ENCODE results near the gene CFAP210. TPM values are rescaled to one million over a fixed set of nuclear protein-coding genes. Genes with fewer than 3 reads are reported as not detected.

The CFAP210 gene
- total RNA-seq, 4 donors from 2014 or later: not detected

DNA sequence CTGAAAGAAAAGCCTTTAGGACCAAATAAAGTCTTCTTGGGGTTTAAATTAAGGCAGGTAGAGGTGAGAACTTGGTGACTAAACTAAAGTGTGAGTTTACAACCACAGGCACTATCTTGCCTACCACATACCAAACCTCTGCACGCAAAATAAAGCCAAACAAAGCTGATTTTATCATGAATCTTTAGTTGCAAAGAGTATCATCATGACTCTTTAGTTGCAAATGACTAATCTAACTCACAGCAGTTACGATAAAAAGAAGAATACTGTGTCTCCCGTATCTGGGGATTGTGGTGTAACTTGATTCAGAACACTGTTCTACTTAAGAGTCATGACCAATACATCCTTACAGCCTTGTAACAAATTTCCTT is 11.2 kb downstream of the CFAP210 start:
- DNase-seq (ENCODE audit: low spot score in 2 of 2): no peak
- no peak overlapping the region for H3K4me3 ChIP-seq (ENCODE audit: low read depth, poor library complexity, severe bottlenecking)
- WGBS, 2 donors: 50 to 62% methylated on average over 3 of the region's 3 CpGs
- TF ChIP-seq CTCF (IDR thresholded peaks at IDR 0.05): no peak
- no peak for TF ChIP-seq POLR2A (IDR thresholded peaks at IDR 0.05)
- intact Hi-C loops (cut with DNase I; ENCODE audit: low total_unique reads): no loop called here

DNA sequence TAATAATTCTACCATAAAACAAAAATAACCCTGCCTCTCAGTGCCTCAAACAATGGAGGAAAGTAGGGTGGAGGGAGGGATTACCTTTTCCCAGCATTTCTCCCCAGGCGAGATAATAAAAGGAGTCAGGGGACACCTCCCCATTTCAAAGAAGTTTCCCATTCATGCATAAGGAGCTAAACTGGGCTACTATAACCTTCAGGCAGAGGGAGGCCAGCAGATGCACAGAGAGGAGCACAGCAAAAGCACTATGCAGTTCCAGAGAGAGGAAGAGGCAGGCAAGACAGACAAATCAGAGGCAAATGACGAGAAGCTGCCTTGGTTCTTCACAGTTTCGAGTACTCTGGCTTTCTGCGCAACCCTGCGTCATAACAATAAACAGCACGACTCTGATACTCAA is 17.4 kb downstream of the CFAP210 start:
- DNase-seq (ENCODE audit: low spot score in 2 of 2): no peak
- intact Hi-C loops (cut with DNase I; ENCODE audit: low total_unique reads): no loop called here
- TF ChIP-seq POLR2A (IDR thresholded peaks at IDR 0.05) (no peak), CTCF (IDR thresholded peaks at IDR 0.05) (no peak)
- H3K4me3 ChIP-seq (ENCODE audit: low read depth, poor library complexity, severe bottlenecking): no peak overlapping the region
- WGBS, 2 donors: 89 to 91% methylated on average over 6 of the region's 6 CpGs

- 61 to 68% methylated on average over 3 of the region's 3 CpGs for WGBS, 2 donors
- TF ChIP-seq POLR2A (IDR thresholded peaks at IDR 0.05): no peak
- intact Hi-C loops (cut with DNase I; ENCODE audit: low total_unique reads): no loop called here
- no peak for DNase-seq (ENCODE audit: low spot score in 2 of 2)
- no peak overlapping the region for H3K4me3 ChIP-seq (ENCODE audit: low read depth, poor library complexity, severe bottlenecking)
Measured at GRCh38 chr2:169676357-169676756, 17.8 kb downstream of the CFAP210 start.

- no peak overlapping the region for H3K4me3 ChIP-seq (ENCODE audit: low read depth, poor library complexity, severe bottlenecking)
- intact Hi-C loops (cut with DNase I; ENCODE audit: low total_unique reads): no loop called here
- TF ChIP-seq POLR2A (IDR thresholded peaks at IDR 0.05): no peak
- no peak for DNase-seq (ENCODE audit: low spot score in 2 of 2)
- WGBS, 2 donors: 67 to 78% methylated on average over 2 of the region's 2 CpGs
Measured at GRCh38 chr2:169673921-169674320, 20.3 kb downstream of the CFAP210 start.

DNA sequence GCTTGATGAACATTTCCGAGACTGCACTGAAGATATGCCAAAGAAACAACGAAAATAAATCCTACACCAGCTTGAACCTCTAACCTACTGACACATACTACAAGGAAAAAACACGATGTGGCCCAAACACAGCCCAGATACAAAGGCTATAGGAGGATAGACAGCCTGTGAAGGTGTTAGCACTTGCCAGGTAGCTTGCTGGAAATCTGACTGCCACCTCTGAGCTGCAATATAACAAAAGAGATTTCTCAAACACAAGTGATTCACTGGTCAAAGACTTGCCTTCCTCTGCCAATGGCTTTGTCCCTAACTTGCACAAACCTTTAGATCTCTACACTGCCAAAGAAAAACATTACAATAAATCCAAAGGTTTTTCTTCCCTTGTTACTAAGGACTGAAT is 21.1 kb downstream of the CFAP210 start:
- WGBS, 2 donors: 75 to 79% methylated on average over 3 of the region's 3 CpGs
- H3K4me3 ChIP-seq (ENCODE audit: low read depth, poor library complexity, severe bottlenecking): no peak overlapping the region
- TF ChIP-seq CTCF (IDR thresholded peaks at IDR 0.05) (no peak), POLR2A (IDR thresholded peaks at IDR 0.05) (no peak)
- intact Hi-C loops (cut with DNase I; ENCODE audit: low total_unique reads): no loop called here
- no peak for DNase-seq (ENCODE audit: low spot score in 2 of 2)

- WGBS, 2 donors: 82 to 88% methylated on average over 6 of the region's 6 CpGs
- H3K4me3 ChIP-seq (ENCODE audit: low read depth, poor library complexity, severe bottlenecking): no peak overlapping the region
- DNase-seq (ENCODE audit: low spot score in 2 of 2): no peak
- intact Hi-C loops (cut with DNase I; ENCODE audit: low total_unique reads): no loop called here
- TF ChIP-seq POLR2A (IDR thresholded peaks at IDR 0.05) (no peak), CTCF (IDR thresholded peaks at IDR 0.05) (no peak)
Measured at GRCh38 chr2:169672406-169672805, 21.8 kb downstream of the CFAP210 start.

DNA sequence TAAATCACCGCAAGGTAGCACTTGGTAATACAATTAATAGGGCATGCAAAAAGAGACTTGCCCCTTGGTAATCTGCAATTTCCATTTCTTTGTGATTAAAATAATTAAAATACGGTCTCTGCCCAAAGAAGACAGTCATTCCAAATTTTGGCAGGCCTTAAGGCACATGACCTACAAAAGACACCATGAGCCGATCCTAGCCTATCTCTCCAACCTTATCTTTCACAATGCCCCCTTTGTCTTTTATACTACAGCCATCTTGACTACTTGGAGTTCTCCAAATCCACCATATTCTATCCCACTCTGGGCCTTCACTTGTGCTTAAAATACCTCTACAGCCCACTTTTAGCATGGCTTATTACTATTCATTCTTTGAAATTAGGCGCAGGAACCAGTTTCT is 23.3 kb downstream of the CFAP210 start:
- intact Hi-C loops (cut with DNase I; ENCODE audit: low total_unique reads): no loop called here
- no peak for DNase-seq (ENCODE audit: low spot score in 2 of 2)
- no peak overlapping the region for H3K4me3 ChIP-seq (ENCODE audit: low read depth, poor library complexity, severe bottlenecking)
- WGBS, 2 donors: 94 to 97% methylated on average over 4 of the region's 4 CpGs
- TF ChIP-seq CTCF (IDR thresholded peaks at IDR 0.05): no peak
- TF ChIP-seq POLR2A (IDR thresholded peaks at IDR 0.05): no peak
